HepG2 (cell line): ENCODE data around the gene PLPPR3. TPM values are rescaled to one million over a fixed set of nuclear protein-coding genes. Genes with fewer than 3 reads are reported as not detected.

ENCODE experiments used
- AGO2 ChIP-seq: fragments of 200-400 bp; formaldehyde crosslinking; optimal IDR thresholded peaks from 2 replicates; pipeline ENCODE3; 2017; ENCODE audit warnings: mild to moderate bottlenecking, low read depth, low read length, moderate library complexity
- ATF7 ChIP-seq, 2 experiments: fragments of 450-650 bp in 1 of 2; sonication (generic) in 1 of 2; formaldehyde crosslinking in 1 of 2; IDR thresholded peaks; 2 replicates each; pipeline versions ENCODE4 v1.4.0 to v1.6.1; 2016 to 2020; ENCODE audit warnings: antibody characterized with exemption in 1 of 2, mild to moderate bottlenecking in 1 of 2, missing genetic modification reagents in 1 of 2
- ATM ChIP-seq: fragments of 450-650 bp; IDR thresholded peaks from 2 replicates; pipeline ENCODE4 v1.7.1; 2017; ENCODE audit warnings: mild to moderate bottlenecking, borderline replicate concordance
- ATRX ChIP-seq: sonication (generic); formaldehyde crosslinking; IDR thresholded peaks from 2 replicates; pipeline ENCODE4 v1.4.0; 2020; ENCODE audit warnings: missing genetic modification reagents, borderline replicate concordance
- CBFB ChIP-seq: sonication (generic); formaldehyde crosslinking; IDR thresholded peaks from 2 replicates; pipeline ENCODE4 v1.4.0; 2020; ENCODE audit warnings: missing genetic modification reagents
- CENPT ChIP-seq: sonication (generic); formaldehyde crosslinking; IDR thresholded peaks from 2 replicates; pipeline ENCODE4 v1.8.0; 2022; ENCODE audit warnings: low read depth, mild to moderate bottlenecking, moderate library complexity, missing genetic modification reagents
- PHF21A ChIP-seq: sonication (generic); formaldehyde crosslinking; IDR thresholded peaks from 2 replicates; pipeline ENCODE4 v1.5.0; 2020; ENCODE audit warnings: mild to moderate bottlenecking, missing genetic modification reagents
- POLR2A ChIP-seq, 2 experiments: IDR thresholded peaks; 2 replicates each; pipeline ENCODE4 v1.6.1; 2011; ENCODE audit warnings: low read depth in 2 of 2, low read length in 2 of 2, mild to moderate bottlenecking in 1 of 2, moderate library complexity in 1 of 2; ENCODE audit not compliant: insufficient read depth in 1 of 2
- RXRB ChIP-seq: IDR thresholded peaks from 2 replicates; pipeline ENCODE4 v1.6.1; 2016; ENCODE audit warnings: borderline replicate concordance, missing genetic modification reagents, missing compliant biosample characterization
- ZBTB38 ChIP-seq: sonication (generic); formaldehyde crosslinking; IDR thresholded peaks from 2 replicates; pipeline ENCODE4 v1.5.1; 2020; ENCODE audit warnings: mild to moderate bottlenecking, missing genetic modification reagents
- ZNF142 ChIP-seq: sonication (generic); formaldehyde crosslinking; IDR thresholded peaks from 2 replicates; pipeline ENCODE4 v1.4.0; 2020; ENCODE audit warnings: missing genetic modification reagents
- ZNF24 ChIP-seq: fragments of 450-650 bp; IDR thresholded peaks from 2 replicates; pipeline ENCODE4 v1.6.1; 2017; ENCODE audit warnings: antibody characterized with exemption, mild to moderate bottlenecking
- ZNF552 ChIP-seq: sonication (generic); formaldehyde crosslinking; IDR thresholded peaks from 2 replicates; pipeline ENCODE4 v1.9.0; 2022; ENCODE audit warnings: missing genetic modification reagents, mild to moderate bottlenecking, borderline replicate concordance
- polyA plus RNA-seq, 8 experiments: library from polyadenylated mRNA; depleted of rRNA in 3 of 8; stranded (reverse) in 7 of 8; unstranded in 1 of 8; fragments of >200 nt; fragmentation: Illumina TruSeq in 4 of 8; extraction: Trizol in 4 of 8; gene quantifications; 2 replicates each; pipeline versions ENCODE4 v1.2.1 to v1.2.3, GENCODE V29; 2011 to 2016; ENCODE audit warnings: low read depth in 4 of 8, missing spikeins in 1 of 8, mixed read lengths in 1 of 8; ENCODE audit not compliant: insufficient read depth in 1 of 8
- total RNA-seq, 5 experiments: library from RNA; depleted of rRNA; stranded (reverse); fragments of >200 nt; fragmentation: Illumina TruSeq; extraction: Trizol; gene quantifications; 2 replicates each; pipeline ENCODE4 v1.2.3, GENCODE V29; 2016; ENCODE audit warnings: low read depth in 1 of 5
- TF ChIP-seq, protein P1 (sequence below): sonication (generic); formaldehyde crosslinking; IDR thresholded peaks from 2 replicates; pipeline ENCODE4 v1.4.0; 2020; ENCODE audit warnings: mild to moderate bottlenecking, low read depth, missing genetic modification reagents
- TF ChIP-seq, protein P2 (sequence below): IDR thresholded peaks from 2 replicates; pipeline ENCODE4 v1.6.1; 2016; ENCODE audit warnings: control low read depth
- TF ChIP-seq, protein P3 (sequence below): sonication (generic); formaldehyde crosslinking; IDR thresholded peaks from 2 replicates; pipeline ENCODE4 v1.4.0; 2020; ENCODE audit warnings: missing genetic modification reagents

The PLPPR3 gene
- total and polyA plus RNA-seq, 2 of the 13 experiments (the other 11 are each of a cell fraction or from before 2014, with no cell fraction given), result 0.07 to 0.16 TPM

DNA sequence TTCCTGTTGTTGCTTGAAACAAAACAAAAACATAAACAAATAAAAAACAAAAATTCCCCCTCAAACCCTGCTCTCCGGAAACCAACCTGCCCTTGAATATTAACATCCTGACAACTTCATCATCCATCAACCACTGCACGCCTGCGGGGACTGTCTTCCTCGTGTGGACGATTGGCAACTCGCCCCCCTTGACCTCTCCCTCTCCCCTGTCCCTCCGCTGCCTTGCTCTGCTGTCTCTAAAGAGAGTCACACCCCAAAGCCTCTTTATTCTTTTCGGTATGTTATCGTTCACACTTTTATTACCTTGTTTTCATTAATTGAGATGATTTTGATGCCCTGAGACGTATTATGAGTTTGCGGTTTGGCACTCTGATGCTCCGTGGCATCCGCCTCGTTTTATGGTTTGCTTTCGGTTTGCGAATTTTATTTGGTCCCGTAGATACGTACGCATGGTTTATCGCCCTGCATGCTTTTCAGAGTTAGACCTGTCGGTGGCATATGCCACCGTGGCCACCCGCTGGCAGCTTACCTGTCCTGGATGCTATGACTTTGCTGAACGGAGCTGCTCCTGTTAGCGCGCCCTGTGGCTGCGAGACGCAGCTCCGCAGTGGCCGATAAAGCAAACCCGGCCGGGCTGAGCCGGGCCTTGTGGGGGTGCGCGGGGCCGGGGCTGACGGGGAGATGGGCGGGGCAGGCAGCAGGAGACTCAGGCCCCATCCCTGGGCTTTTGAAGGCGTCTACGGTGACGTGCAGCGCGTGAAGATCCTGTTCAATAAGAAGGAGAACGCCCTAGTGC lies 13.9 kb downstream of the PLPPR3 start (continued):
- no peak for TF ChIP-seq ZNF142 (CRISPR knock-in tag)
- no peak for TF ChIP-seq CBFB (CRISPR knock-in tag)
- TF ChIP-seq CENPT (CRISPR knock-in tag), result no peak
- TF ChIP-seq, protein P1, sequence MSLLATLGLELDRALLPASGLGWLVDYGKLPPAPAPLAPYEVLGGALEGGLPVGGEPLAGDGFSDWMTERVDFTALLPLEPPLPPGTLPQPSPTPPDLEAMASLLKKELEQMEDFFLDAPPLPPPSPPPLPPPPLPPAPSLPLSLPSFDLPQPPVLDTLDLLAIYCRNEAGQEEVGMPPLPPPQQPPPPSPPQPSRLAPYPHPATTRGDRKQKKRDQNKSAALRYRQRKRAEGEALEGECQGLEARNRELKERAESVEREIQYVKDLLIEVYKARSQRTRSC (CRISPR knock-in tag), result no peak
- TF ChIP-seq, protein P2, sequence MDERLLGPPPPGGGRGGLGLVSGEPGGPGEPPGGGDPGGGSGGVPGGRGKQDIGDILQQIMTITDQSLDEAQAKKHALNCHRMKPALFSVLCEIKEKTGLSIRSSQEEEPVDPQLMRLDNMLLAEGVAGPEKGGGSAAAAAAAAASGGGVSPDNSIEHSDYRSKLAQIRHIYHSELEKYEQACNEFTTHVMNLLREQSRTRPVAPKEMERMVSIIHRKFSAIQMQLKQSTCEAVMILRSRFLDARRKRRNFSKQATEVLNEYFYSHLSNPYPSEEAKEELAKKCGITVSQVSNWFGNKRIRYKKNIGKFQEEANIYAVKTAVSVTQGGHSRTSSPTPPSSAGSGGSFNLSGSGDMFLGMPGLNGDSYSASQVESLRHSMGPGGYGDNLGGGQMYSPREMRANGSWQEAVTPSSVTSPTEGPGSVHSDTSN (CRISPR knock-in tag), result no peak
- TF ChIP-seq ATRX (CRISPR knock-in tag), result no peak
- TF ChIP-seq POLR2A (IDR thresholded peaks at IDR 0.05; ENCODE audit: insufficient read depth in 1 of 2, low read depth in 2 of 2, low read length in 2 of 2), result peak; percentile 14; a peak in 2 of 4 replicates
- TF ChIP-seq, protein P3, sequence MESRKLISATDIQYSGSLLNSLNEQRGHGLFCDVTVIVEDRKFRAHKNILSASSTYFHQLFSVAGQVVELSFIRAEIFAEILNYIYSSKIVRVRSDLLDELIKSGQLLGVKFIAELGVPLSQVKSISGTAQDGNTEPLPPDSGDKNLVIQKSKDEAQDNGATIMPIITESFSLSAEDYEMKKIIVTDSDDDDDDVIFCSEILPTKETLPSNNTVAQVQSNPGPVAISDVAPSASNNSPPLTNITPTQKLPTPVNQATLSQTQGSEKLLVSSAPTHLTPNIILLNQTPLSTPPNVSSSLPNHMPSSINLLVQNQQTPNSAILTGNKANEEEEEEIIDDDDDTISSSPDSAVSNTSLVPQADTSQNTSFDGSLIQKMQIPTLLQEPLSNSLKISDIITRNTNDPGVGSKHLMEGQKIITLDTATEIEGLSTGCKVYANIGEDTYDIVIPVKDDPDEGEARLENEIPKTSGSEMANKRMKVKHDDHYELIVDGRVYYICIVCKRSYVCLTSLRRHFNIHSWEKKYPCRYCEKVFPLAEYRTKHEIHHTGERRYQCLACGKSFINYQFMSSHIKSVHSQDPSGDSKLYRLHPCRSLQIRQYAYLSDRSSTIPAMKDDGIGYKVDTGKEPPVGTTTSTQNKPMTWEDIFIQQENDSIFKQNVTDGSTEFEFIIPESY (CRISPR knock-in tag), result 0 out of 2 replicates have a peak, but pooled peaks have one; percentile 10
- peak; percentile 43; the same call in 1 of the 2 replicates for TF ChIP-seq ZBTB38
- TF ChIP-seq ATM, result no peak
- TF ChIP-seq ZNF552, result no peak
- no peak for TF ChIP-seq RXRB
- no peak for TF ChIP-seq ZNF24
- no peak for TF ChIP-seq PHF21A (CRISPR knock-in tag)
- peak; percentile 82 for TF ChIP-seq AGO2
- no peak for TF ChIP-seq ATF7 (IDR thresholded peaks at IDR 0.05)
- no peak for TF ChIP-seq ATF7 (CRISPR knock-in tag; IDR thresholded peaks at IDR 0.05)
